HG03095 (cell line): ENCODE measurements around the gene POLR3H.

Experiments
- ATAC-seq: cut with Tn5 transposase; IDR thresholded peaks from one replicate; pipeline ENCODE4 v1.9.1; 2021; ENCODE audit warnings: moderate library complexity; ENCODE audit not compliant: unreplicated experiment

POLR3H gene

GRCh38 chr22:41539146-41540005, 4.9 kb downstream of the POLR3H start:
- no peak for ATAC-seq

GRCh38 chr22:41538583-41538982, 5.7 kb downstream of the POLR3H start:
- ATAC-seq = no peak

- no peak for ATAC-seq
Measured at GRCh38 chr22:41537203-41537602, 7.1 kb downstream of the POLR3H start.

- ATAC-seq = no peak
Measured at GRCh38 chr22:41535244-41535643, 9.0 kb downstream of the POLR3H start.

DNA sequence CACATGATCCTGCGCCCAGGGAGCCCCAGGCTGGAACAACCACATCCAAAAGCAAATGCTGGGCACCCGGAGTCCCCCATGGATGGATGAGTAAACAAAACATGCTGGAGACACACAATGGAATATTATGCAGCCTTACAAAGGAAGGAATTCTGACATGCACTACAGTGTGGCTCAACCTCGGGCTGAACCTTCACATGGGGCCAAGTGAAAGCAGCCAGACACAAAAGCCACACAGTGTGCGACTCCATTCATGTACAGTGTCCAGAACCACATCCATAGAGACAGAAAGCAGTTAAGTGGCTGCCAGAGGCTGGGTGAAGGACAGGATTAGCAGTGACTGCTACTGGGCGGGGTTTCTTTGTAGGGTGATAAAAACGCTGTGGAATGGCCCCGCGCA, 10.1 kb downstream of the POLR3H start:
- ATAC-seq = no peak

DNA sequence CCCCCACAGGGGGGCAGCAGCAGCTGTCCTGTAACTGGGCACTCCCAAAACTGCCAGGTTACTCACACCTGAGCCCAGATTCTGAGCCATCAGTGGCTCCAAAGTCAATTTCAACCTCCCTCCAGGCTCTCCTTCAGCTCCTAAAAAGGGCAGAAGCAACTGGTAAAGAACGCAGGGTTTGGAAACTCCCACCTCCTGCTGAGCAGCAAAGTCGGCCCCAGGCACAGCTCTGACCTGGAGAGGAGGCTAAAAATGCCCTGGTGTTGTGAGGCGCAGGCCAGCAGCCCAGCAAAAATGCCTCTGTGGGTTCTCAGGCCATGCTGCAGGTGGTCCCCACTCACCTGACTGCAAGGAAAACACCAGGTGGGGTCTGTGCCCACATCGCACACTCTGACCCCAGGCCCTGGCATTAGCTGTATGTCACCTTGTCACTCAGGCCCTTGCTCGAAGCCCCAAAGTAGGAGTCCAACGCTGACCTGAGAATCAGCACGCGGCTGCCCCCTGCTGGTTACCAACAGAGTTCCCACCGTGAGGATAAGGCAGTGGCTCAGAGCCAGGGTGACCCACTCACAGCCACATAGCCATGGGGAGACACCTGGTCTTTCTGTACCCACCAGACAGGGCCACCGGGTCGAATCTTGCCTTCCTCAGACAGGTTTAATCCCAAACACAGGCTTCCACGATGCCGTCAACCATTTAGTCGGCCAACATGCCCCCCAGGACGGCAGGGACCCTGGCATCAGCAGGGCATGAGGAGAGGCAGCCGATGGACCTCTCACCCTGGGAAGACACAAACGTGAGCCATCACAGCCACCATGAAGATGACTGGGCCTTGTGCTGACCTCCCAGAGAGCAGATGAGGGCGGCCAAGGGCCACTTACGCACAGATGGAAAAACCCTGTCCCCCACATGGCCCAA, 11.1 kb downstream of the POLR3H start:
- no peak for ATAC-seq

GRCh38 chr22:41531715-41532477, 12.4 kb downstream of the POLR3H start:
- ATAC-seq = no peak

GRCh38 chr22:41530890-41531714, 13.2 kb downstream of the POLR3H start:
- ATAC-seq = no peak

DNA sequence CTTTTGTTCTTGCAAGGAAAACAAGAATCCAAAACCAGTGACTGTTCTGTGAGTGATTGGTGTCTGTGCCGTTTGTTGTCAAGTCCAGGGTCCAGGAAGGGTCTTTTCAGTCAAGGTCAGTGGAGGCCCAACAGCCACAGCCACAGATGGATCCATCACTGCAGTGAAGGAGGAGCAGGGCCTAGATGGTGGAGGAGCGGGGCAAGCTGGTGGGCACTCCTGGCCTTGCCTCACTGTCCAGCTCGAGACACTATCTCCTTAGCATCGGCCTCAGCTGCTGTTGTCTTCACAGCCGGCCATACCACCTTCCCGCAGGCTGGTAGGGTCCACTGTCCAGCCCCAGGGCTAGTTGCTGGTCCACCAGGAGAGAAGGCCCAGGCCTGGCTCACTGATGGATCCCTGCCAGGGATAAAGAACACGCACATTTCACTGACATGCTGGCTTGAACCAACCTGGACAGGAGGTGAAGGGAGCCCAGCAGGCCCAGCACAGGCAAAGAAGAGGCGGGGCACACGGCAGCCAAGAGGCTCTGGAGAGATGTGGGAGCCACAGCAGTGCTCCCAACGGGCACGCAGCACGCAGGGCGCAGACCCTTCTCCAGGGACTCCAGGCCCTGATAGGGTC, 15.2 kb downstream of the POLR3H start:
- no peak for ATAC-seq

- ATAC-seq = no peak
Measured at GRCh38 chr22:41528132-41528766, 16.0 kb downstream of the POLR3H start.

DNA sequence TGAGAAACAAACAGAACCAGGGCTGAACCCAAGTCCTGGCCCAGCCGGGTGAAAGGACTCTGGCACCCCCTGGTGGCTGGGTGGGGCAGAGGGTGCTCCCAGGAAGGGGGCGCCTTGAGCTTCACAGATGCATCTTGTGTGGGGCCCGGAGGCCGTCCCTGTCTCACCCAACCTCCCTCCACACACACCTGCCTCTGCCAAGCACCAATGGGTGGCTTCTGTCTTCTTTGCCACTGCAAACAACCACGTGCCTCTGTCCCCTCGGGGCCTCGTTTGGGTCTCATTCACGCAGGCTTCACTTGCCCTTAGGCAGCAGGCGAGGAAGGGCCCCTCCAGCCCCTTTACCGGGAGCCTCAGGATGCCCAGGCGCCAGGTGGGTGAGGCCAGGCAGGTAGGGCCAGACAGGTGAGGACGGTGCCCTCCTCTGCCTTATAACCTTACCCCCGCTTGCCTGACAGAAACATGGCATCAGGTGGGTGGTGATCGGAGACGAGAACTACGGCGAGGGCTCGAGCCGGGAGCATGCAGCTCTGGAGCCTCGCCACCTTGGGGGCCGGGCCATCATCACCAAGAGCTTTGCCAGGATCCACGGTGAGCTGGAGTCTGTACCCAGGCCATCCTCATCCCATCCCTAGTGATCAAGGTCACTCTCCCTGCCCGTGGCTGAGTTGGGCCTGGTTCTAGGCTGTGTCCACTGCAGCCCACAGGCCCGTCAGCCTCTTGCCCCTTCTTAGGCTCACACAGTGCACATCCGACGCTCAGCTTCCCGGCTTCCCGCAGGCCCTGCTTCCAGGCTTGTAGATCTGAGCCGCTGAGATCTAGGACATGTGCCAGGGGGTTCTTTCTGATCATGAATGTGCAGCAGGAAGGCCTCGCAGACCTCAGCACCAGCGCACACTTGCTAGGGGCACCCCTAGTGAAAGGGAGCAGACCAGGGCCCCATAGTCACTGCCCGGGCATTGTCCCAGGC, 17.2 kb downstream of the POLR3H start:
- ATAC-seq = no peak

GRCh38 chr22:41526226-41526829, 17.9 kb downstream of the POLR3H start:
- ATAC-seq = no peak

GRCh38 chr22:41525450-41526225, 18.6 kb downstream of the POLR3H start:
- no peak for ATAC-seq

GRCh38 chr22:41524809-41525449, 19.3 kb downstream of the POLR3H start:
- no peak for ATAC-seq

- no peak for ATAC-seq
Measured at GRCh38 chr22:41524251-41524661, 20.0 kb downstream of the POLR3H start.

DNA sequence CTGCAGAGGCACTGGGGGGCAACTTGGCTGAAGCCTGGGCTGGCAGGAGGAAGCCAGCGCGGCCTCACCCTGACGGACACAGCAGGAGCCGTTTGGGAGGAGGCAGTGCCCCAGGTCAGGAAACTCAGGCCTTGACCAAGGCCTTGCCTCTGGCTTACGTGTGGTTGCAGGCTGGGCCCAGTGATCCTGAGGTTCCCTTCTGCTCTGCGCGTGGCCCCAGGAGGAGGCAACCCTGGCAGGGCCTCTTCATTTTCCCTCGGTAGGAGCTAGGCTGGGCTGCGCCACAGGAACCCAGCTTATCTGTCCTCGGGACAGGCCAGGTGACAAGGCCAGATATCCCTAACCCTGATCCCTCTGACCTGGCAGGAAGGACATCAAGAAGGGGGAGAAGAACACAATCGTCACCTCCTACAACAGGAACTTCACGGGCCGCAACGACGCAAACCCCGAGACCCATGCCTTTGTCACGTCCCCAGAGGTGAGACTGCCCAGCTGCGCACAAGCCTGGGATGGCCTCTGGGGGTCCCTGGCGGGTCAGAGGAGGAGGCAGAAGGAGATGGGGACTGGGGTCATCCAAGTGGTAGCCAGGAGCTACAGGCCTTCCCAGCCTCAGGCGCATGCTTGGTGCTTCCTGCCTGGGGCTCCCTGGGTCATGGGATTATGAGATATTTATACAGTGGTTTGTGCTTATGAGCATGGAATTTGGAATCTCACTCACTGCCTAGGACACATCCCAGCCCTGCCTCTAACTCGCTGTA, 20.6 kb downstream of the POLR3H start:
- ATAC-seq = no peak
